Glomerular endothelial cell (primary cell): Measurements from ENCODE around the gene ATP5PD. TPM values are rescaled to one million over a fixed set of nuclear protein-coding genes. Genes with fewer than 3 reads are reported as not detected.
"Not testable (repeated sequence)": the region's sequence is repeated elsewhere in the genome, so short reads cannot be mapped to it uniquely, and the experiment has no call there.

Experiments
- DNase-seq: peaks from one replicate; pipeline ENCODE4 v3.0.0-alpha.2; 2011; ENCODE audit warnings: low read depth, low spot score; ENCODE audit errors: extremely low read depth
- total RNA-seq: library from RNA; depleted of rRNA; stranded (reverse); fragments of >200 nt; gene quantifications from 2 replicates; pipeline ENCODE4 v1.2.3, GENCODE V29; 2015

ATP5PD gene
- total RNA-seq, 1 donor from 2014 or later = 228 TPM

DNA sequence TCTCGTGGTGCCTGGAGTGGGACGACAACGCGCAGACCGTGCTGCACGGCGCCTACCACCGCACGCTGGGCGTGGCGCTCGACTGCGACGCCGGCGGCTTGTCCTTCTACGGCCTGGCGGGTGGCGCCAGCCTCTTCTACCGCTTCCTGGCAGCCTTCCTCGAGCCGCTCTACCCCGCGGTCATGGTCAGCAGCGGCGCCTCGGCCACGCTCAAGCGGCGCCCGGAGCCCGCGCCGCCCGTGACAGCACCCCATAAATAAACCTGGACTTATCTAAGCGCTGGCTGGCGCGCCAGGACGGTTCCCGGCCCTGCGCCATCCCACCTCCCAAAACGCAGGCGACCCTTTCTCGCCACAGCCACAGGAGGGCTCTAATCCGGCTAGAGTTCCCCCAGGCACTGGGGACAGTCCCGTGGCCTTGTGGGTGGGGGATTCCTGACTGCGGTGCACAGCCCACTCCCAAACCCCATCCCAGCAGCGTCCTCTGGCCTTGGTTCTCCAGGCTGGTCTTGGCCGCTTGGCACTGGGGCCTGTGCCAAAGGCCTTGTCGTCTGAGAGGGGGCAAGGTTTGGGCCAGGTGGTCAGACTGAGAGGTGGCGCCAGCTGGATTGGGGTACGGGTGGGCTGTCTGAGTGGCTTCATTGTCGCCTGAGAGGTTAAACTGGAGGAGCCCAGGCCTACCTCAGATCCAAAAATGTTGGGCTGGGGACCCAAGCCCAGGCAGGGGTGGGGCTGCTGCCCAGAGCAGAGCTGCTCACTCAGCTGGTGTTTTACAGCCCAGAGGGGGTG lies 30.9 kb upstream of the ATP5PD start:
- DNase-seq = no peak

- DNase-seq = no peak
Measured at GRCh38 chr17:75077072-75077495, 30.3 kb upstream of the ATP5PD start.

DNA sequence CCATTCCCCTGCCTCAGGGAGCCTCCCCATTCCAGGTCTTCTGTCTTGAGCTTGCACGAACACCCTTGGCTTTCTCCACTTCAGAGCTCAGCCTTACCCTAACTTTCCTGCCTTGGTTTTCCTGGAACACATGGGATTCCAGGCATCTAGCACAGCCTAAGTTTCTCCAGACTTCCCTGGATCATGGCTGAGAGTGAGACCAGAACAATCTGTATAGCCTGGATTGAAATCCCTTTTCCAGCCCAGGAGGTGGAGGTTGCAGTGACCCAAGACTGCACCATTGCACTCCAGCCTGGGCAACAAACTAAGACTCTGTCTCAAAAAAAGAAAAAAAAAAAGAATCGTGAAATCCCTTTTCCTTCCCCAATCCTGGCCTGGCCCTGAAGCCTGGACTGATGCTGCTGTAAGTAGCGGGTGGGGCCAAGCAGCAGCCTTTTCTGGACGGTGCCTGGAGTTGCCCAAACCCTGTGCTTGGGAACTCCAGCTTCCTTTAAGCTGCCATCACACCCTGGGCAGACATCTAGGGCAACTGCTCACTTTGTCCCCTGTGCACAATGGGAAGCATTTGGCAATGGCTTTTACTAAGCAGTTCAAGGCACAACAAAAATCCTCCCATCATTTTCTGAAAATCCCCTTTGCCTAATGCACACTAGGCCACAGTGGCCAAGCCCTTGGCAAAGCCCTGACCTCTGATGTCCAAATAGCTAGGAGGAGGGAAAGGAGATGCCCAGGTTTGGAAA lies 29.0 kb upstream of the ATP5PD start:
- DNase-seq = no peak

- DNase-seq = no peak
Measured at GRCh38 chr17:75074532-75074931, 27.8 kb upstream of the ATP5PD start.

- no peak for DNase-seq
Measured at GRCh38 chr17:75073618-75074047, 26.9 kb upstream of the ATP5PD start.

DNA sequence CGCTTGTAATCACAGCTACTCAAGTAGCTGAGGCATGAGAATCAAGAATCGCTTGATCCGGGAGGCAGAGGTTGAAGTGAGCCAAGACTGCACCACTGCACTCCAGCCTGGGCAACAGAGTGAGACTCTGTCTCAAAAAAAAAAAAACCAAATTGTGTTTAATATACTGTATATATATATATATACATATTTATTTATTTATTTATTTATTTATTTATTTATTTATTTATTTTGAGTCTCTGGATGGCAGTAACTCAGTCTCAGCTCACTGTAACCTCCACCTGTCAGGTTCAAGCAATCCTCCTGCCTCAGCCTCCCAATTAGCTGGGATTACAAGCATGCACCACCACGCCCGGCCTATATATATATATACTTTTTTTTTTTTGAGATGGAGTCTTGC lies 26.1 kb upstream of the ATP5PD start:
- not testable (repeated sequence) for DNase-seq

GRCh38 chr17:75071478-75072271 lies 24.9 kb upstream of the ATP5PD start:
- not testable (repeated sequence) for DNase-seq

GRCh38 chr17:75069783-75070182 lies 23.0 kb upstream of the ATP5PD start:
- DNase-seq = no peak

GRCh38 chr17:75068750-75069149 lies 22.0 kb upstream of the ATP5PD start:
- DNase-seq = no peak

- DNase-seq = no peak
Measured at GRCh38 chr17:75067856-75068255, 21.1 kb upstream of the ATP5PD start.

GRCh38 chr17:75065562-75066151 lies 18.9 kb upstream of the ATP5PD start:
- no peak for DNase-seq

DNA sequence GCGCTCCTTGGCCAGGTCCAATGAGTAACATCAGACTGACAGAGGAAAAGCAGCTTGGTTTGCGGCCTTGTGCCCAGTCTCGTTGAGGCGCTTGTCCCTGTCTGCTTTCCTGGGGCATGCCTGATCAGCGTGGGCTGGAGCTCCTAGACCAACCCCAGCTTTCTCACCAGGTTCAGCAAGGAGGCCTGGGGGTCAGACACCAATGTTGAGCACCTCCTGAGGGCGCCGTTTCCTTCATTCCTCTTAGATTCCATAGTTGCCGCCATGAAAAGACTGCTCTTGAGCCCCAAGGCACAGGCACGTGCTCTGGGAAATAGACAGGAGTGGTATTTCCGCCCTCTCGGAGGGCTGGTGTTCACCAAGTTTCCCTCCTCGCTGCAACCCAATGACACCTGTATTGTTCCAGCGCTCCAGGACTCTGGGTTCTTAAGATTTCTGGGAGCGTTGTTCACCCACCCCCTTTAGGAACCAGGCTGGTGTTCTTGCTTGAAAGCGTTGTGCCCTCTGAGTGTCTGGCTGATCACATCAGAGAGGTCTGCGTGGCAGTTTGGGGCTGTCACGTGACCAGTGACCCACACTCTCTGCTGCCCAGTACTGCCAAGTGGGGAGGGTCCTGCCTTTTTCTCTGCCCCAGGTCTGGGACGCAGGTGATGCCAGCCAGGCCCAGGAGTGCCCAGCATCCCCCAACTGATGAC lies 18.2 kb upstream of the ATP5PD start:
- DNase-seq = no peak

- DNase-seq = no peak
Measured at GRCh38 chr17:75064460-75064859, 17.7 kb upstream of the ATP5PD start.

DNA sequence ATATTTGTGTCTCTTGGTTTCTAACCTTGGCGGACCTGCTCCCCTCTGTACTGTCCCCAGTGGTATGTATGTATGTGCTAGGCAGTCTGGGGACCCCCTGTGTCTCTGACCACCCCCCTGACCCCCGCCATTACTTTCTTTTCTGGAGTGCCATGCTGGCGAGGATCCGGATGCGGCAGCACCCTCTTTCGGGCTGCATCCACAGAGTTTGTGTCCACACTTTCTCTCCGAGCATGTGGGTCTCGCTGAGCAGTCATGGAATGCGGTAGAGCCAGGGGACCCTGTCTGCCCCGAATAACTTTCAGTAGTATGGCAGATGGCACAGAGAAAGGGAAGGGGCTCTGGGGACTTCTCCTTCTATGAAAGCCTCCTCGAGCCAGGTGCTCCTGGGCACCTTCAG lies 17.3 kb upstream of the ATP5PD start:
- no peak for DNase-seq

GRCh38 chr17:75063626-75064025 lies 16.9 kb upstream of the ATP5PD start:
- DNase-seq = no peak

DNA sequence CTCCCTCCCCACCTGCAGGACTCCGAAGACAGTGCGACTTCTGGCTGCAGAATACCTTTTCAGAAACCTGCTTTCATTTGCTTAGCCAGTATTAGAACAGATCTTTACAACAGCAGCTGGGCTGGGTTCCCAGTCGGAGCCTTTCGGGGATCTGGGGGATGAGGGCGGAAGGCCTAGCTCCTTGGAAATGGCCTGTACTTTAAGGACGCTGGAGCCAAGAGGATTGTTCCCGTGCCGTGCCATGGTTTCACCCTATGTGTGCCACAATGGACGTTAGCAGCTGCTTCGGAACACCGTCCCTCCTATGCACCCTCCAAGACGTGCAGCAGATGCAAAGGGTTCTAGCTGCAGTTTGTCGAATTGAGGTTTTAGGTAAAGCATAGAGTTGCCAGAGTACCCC lies 16.4 kb upstream of the ATP5PD start:
- DNase-seq = no peak

GRCh38 chr17:75061618-75062017 lies 14.8 kb upstream of the ATP5PD start:
- no peak for DNase-seq

DNA sequence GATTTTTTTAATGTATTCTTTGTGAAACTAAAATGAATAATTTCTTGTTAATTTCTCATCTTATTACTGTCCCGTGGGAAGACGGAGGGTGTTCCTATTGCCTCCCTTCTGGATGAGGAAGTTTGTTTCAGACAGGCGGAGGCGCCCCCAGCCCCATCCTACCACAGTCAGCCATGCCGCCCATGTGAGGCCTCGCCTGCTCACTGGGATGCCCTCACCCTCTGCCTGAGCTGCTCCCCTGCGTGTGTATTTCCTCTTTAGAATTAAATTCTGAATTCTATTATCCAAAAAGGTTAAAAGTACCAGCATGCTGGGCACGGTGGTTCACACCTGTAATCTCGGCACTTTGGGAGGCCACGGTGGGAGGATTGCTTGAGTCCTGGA lies 14.3 kb upstream of the ATP5PD start:
- no peak for DNase-seq

GRCh38 chr17:75060434-75061054 lies 13.8 kb upstream of the ATP5PD start:
- DNase-seq = no peak
